IPS-NIHi7 (cell line): ENCODE data around the gene ADAMTS20.
"Not testable (repeated sequence)": the region's sequence is repeated elsewhere in the genome, so short reads cannot be mapped to it uniquely, and the experiment has no call there.

Experiments
- DNase-seq: peaks from one replicate; pipeline ENCODE4 v3.0.0; 2012; ENCODE audit warnings: mixed read lengths; ENCODE audit errors: extremely low spot score

Gene ADAMTS20

DNA sequence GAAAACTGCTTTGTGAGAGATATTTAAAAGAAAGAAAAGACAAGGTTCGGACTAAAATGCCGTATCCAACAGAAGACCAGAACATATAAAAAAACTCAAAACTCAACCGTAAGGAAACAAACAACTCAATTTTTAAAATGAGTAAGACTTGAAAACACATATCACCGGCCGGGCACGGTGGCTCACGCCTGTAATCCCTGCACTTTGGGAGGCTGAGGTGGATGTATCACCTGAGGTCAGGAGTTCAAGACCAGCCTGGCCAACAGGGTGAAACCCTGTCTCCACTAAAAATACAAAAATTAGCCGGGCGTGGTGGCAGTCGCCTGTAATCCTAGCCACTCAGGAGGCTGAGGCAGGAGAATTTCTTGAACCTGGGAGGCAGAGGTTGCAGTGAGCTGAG, 192.0 kb downstream of the ADAMTS20 start:
- not testable (repeated sequence) for DNase-seq

DNA sequence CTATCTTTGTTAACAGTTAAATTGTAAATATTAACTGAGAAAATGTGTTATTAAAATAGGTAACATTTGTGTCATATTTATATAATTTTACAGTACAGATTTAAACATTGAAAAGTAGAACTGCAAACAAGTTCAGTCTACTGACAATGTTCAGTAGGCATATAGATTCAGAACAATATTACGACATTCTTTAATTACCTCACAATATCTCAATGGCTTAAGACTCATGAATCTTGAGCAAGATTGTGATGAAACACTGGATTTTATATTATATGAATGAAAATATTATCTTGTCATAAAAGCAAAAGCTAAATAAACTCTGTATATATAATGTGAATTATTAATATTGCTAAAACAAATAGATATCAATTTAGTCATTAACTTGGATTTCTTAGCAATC, 194.9 kb downstream of the ADAMTS20 start:
- DNase-seq: no peak

DNA sequence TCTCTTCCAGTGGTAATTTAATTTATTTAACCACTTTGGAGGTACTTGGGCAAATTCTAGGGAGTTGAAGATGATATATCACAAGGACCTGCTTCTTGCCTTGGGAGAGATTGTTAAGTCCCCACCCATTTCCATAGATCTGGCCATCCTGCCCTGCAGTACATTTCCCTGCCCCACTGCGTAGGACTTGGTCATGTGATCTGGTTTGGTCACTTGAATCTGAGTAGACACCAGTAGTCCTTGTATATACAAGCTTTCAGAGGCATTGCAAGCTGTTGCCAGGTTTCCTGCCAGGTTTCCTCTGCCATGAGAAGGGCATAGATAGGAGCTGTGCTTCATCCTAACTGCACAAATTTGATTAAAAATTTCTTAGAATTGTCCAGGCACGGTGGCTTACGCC, 200.0 kb downstream of the ADAMTS20 start:
- DNase-seq: no peak

DNA sequence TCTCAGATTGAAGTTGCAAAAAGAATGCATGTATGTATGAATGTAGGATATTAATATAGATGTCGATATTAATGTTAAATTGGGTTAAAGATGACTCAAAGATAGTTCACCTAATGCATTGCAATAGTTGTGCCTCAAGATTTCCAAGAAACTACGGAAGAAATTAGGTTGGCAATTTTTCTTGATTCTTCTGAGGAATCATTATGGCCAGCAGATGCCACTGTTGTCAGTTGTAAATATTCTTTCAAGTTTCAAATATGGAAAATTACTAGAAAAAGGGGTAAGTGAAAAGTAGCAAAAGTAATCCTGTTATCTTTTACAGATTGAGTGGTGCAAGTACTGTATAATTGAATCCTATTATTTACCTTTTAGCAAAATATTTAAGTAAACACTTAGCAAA, 202.1 kb downstream of the ADAMTS20 start:
- DNase-seq: no peak

DNA sequence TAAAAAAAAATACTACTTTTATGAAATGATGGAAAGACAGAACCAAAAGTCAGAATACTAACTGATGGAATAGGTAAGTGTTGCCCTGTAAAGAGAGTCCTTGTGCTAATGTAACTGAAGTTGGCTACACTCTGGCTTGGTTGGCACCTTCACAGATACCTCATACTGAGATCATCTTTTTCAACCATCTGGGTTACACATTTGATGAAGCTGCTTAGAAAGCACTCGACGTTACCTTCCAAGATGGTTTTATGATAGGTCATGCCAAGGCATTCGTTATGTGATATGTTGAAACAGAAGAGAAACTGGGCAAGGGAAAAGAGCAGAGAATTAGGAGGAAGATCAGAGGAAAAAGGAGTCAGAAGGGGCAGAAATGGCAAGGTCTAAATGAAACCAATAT, 203.8 kb downstream of the ADAMTS20 start:
- DNase-seq: no peak

DNA sequence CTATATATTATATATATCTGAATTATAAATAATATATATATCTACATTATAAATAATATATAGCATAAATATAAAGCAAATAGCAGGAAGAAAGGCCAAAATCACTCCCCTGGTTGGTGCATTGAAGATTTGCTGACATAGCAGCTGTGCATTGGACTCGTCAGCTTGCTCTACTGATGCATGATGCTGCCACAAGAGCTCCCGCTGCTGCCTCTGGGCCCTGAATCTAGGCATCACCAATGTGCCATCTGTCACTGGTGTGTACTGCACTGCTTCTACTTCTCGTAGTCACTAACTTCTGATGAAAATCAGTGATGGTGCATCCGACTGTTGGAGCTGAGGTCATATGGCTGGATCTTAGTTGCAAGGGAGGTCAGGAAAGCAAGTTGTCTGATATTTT, 205.0 kb downstream of the ADAMTS20 start:
- DNase-seq: no peak

DNA sequence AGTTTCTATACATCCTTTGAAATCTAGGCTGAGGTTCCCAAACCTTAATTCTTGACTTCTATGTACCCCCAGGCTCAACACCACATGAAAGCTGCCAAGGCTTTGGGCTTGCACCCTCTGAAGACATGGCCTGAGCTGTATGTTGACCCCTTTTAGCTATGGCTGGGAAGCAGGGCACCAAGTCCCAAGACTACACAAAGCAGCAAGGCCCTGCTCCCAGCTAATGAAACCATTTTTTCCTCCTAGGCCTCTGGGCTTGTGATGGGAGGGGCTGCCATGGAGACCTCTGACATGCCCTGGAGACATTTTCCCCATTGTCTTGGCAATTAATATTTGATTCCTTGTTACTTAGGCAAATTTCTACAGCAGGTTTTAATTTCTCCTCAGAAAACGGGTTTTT, 207.0 kb downstream of the ADAMTS20 start:
- no peak for DNase-seq

DNA sequence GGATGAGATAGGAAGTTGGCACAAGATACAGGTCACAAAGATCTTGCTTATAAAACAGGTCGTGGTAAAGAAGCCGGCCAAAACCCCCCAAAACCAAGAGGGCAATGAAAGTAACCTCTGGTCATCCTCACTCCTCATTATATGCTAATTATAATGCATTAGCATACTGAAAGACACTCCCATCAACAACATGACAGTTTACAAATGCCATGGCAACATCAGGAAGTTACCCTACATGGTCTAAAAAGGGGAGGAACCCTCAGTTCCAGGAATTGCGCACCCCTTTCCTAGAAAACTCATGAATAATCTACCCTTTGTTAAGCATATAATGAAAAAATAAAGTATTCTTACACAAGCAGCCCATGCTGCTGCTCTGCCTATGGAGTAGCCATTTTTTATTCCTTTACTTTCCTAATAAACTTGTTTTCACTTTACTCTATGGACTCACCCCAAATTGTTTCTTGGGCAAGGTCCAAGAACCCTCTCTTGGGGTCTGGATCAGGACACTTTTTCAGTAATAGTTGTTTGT, 210.2 kb downstream of the ADAMTS20 start:
- not testable (repeated sequence) for DNase-seq

DNA sequence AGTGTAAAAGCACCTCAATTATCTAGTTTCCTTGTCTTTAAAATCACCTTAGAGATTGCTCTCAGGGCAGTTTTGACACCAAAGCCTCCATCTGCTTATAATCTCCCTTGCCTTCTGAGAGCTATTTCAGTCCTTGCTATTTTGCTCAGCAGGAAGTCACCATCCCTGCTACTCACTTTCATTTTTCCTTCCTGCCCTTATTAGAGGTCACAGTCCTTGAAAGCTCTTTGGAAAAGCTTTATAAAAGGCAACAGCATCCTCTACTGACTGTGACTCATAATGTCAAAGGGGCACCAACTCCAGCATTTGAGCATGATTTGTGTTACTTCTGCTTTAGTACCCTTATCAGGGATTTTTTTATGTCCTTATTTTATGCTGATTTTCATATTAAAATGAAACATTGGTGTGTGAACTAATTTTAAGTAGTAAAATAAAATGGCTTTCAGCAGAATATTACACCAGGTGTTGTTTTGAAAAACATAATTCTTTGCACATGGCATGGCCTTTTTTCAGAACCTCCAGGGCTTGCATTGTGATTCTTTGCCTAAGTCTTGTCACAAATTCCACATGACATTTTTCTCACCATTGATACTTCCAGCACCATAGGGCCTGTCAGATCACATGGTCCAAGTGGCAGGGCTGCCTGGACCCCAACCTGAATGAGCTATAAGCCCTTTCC, 213.0 kb downstream of the ADAMTS20 start:
- peak; percentile 62 for DNase-seq

DNA sequence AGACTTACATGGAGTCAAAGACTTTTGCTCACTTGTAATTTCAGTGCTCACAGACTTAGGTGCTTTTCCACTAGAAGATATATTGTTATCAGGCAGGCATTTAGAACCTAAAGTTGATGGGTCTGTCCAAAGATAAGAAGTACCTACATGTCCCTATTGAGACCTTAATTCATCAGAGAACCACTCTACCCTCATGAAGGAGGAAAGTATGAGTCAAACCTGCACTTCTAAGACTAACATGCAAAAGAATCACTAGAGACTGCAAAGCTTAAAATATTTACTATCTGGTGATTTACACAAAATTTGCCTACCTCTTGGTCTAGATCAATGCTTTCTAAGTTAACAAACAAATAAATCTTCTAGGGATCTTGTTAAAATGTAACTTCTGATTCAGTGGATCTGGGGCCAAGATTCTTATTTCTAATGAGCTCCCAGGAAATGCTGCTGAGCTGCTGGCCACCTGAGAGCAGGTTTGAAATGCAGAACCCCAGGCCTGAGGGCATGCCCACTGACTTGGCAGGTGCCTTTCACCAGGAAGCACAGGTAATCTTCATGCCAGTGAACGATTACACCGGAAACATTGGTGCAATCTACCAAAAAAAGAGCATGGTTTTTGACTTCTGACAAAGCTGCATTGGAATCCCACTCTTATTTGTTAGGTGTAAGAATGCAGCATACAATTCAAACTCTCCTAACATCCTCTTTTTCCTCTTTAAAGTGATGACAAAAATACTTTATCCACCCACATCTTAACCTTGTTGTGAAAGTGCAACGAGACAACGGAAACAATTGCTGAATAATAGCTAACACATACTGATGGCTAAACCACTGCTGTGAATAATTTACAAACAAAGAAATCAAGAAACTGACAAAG, 214.2 kb downstream of the ADAMTS20 start:
- no peak for DNase-seq

DNA sequence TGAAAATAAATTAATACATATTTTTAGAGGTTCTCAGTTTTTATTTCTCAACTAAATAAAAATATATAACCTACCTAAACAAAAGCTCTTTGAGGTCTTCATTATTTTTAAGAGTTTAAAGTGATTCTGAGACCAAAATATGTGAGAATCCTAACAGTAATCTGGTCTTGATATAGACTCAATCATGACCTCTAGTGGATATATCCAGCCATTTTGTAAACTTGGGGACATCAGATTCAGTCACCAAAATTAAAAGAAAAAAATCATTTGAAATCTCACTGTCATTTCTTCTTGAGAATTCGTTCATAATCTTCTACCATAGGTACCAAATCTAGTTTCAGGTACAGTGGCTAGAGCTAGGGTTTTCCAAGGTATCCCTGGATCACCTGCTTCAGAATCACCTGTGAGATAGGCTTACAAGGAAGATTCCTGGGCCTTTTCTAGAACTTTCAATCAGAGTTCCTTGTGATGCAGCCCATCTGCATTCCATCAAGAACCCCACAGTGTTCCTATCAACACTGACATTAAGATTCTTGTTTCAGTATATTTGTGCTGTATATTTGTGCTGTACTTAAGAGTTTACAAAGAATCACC, 214.9 kb downstream of the ADAMTS20 start:
- no peak for DNase-seq

DNA sequence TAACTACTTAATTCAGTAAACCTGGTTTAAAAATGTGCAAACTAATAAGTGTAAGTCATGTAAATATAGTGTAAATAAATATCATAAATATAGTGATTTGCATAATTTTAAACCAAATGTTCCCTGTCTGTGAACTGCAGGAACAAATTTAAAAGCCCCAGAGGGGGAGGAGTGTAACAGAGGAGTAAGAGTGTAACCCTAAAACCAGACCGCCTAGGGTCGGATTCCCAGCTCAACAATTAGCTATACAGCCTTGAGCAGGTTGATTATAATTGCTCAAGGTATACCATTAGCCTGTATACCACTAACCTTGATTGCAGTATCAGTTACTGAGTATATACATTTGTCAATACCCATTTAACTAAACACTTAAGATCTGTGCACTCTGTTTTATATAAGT, 218.4 kb downstream of the ADAMTS20 start:
- no peak for DNase-seq

DNA sequence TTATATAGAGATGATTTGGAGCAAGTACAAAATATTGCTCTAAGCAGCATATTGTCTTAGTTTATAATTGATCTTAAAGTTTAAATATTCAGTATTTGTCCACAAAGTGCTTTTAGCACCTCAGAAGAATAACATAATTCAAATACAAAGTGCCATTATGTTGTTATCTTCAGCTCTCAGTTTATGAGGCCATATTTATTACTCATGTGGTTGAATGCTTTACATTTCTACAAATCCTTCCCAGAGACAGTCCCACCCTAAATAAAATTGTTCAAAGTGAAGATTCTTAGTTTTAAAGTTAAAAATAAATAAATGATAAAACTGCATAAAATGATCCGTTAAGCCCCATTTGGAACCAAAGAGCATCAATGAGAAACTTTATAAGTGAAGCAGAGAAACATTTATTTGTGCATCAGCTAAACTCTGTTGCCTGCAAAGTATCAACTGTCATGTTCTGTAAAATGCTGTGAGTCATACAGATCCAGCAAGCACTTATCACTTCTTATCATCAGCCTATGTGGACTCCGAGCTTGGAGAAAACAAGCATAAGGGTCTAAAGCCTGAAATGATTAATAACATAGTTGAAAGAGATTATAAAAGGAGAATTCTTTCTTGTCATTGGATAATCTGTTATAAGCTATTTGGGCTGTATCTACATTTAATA, 218.9 kb downstream of the ADAMTS20 start:
- no peak for DNase-seq

DNA sequence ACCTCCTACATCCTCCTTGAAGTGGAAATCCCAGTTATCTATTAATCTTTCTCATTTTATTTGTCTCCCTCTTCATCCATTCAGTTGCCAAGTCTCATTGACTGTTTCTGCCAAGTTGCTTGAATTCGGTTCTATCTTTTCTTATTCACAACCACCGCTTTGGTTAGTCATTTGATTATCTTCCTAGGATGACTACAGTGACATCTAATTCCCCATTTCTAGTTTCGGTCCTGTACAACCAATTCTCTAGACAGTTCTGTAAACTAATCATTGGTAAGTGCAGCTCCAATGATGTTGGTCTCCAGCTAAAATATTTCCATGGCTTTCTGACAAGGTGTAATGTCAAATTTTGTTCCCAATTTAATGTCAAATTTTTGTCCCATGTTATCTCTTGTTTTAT, 220.1 kb downstream of the ADAMTS20 start:
- no peak for DNase-seq

DNA sequence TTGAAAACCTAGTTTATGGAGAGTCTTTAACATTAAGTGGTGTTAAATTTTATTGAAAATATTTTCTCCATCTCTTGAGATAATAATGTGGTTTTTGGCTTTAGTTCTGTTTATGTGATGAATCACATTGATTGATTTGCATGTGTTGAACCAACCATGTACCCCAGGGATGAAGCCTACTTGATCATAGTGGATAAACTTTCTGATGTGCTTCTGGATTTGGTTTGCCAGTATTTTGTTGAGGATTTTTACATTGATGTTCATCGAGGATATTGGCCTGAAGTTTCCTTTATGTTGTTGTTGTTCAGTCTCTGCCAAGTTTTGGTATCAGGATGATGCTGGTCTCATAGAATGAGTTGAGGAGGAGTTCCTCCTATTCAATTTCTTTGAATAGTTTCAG, 222.6 kb downstream of the ADAMTS20 start:
- no peak for DNase-seq

DNA sequence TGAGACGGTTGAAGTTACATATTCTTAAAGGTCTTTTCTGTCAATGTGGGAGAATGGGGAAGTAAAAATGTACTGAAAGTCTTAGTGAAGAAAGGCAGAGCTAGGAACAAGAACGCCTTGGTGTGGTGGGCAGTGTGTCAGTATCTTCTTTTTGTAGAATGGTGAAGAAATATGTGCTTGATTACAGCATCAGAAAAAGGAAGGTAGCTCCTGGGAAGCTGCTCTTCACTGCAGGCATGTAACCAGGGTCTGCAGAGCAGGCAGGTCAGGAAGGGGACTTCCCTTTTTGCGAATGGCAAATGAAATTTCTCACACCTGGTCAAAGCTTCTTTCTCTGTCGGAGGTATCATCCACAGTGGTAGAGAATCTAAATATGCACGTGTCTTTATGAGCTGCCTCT, 226.2 kb downstream of the ADAMTS20 start:
- DNase-seq: no peak

DNA sequence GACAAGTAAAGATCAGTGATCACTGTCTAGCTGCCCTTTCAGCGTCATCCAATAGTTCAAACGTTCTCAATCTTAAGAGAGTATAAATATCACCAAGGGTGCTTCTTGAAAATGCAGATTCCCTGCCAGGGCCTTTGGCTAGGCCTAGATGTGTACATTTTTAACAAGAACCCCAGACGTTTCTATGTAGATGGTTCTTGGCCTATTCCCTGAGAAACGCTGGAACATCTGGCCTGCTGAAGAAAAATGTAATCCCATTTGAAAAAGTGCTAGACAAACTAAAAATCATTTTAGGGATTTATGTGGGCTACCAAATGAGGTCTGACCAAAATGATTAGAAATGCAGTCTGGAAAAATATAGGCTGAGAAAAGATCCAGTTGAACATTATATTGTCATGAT, 231.7 kb downstream of the ADAMTS20 start:
- DNase-seq: no peak

DNA sequence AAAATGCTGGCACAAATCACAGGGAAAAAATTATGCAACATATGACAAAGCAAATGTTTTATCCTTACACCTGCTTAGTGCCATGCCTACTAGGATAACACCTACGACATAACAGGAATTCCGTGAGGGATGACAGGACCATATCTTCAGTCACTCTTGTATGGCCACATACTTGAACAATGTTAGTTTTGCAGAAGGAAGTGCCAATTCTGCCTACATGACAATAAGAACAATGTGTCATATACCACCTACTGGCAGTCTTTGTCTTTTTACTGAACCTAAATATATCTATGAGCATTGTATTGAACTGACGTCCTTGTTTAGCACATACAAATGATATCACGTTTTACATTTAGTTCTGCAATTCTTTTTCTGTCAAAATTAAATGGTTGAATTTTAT, 234.0 kb downstream of the ADAMTS20 start:
- DNase-seq: no peak

DNA sequence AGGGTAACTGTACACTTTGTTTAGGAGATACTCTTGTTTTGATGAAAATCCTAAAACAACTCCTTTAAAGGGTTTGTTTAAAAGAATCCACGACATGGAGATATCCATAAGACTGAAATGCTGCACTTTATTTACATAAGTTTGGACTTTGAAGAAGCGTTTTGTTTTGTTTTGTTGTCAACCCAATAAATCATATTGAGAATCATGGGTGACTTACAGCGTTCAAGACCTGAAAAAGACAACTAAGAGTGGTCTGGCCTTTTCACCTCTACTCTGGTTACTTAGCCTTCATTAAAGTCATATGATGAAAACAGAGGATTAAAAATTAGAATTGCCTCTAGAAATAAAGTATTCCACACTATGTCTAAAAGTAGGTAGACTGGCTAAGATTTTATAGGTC, 234.8 kb downstream of the ADAMTS20 start:
- no peak for DNase-seq

DNA sequence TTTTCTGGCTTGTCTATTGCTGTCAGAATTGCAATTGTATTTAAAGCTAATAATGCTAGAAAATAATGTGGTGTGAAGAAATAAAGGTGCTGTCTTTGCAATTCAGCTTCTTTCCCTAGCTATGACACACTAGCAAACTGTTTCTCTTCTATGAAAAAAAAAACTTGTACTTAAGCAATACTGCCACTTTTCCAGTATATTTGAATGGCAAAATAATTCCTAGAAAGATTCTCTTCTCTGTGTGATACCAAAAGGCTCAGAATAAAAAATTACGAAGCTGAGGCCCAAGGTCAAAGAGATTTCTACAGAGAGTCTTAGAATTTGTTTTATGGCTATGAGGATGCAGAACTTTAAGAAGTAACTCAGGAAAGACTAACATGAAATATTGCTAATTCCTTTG, 235.5 kb downstream of the ADAMTS20 start:
- no peak for DNase-seq

DNA sequence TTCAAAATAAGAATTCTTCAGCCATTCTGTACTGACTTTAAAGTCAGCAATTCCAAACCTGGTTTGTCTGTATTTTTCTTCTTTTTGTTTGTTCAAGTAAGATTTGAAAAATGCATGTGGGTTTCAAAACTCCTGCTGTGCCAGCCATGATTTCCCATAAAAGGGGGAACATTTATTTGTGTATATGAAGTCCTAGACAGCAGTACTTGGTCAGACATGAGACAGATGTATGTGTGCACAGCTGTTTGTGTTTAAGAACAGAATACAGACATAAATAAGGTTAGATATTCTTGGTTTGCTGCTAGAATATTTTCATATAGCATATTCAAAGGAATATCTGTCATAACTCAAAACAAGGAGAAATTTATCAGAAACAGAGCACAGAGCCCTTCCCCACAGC, 236.0 kb downstream of the ADAMTS20 start:
- DNase-seq: no peak

DNA sequence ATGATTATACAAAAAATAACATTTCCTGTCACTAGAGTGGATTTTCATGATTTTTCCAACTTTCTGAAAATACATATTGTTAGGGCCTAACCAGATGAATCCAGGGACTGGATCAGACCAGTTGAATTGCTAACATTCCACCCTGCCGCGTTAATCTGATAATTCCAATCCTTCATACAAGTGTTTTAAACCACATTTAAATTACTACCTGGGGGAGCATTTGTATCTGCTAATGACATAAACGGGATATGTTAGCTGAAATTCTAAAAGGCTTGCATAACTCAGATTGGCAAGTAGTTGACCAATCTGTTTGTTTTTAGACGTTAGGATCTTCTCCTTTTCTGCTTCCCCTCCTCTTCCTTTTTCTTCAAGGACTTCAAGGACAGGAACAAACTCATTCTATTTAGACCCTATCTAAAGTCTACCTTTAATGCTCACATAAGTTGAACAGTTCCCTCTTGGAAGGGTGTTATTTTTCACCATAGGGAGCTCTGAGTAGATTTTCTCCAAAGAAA, 239.0 kb downstream of the ADAMTS20 start:
- no peak for DNase-seq
